Measurements from ENCODE around the gene P2RY2.
A peak's percentile ranks its signal among the peaks of the same experiment; 100 is the strongest.

The P2RY2 gene

GRCh38 chr11:73236205-73236765, 18.2 kb downstream of the P2RY2 start:
- Histone ChIP-seq H3K36me3 (ENCODE audit: insufficient read depth, low read length) (no peaks in the 10 kb centered on the region), H3K27me3 (ENCODE audit: insufficient read depth, low read length) (no peaks in the 10 kb centered on the region), H3K79me2 (ENCODE audit: control insufficient read depth, insufficient read depth, low read length, unreplicated experiment) (no peaks in the 10 kb centered on the region), H3K27ac (ENCODE audit: low read depth, low read length) (no peak overlapping the region), H3K4me3 (ENCODE audit: low read depth, low read length) (no peak overlapping the region), H2AFZ (ENCODE audit: low read length, unreplicated experiment) (no peak overlapping the region), H3K4me1 (ENCODE audit: control insufficient read depth, insufficient read depth, low read length, unreplicated experiment) (peaks cover 39% of the 10 kb centered on the region)

- H2AFZ ChIP-seq (ENCODE audit: low read length, unreplicated experiment): no peak overlapping the region
- peaks cover 39% of the 10 kb centered on the region for H3K4me1 ChIP-seq (ENCODE audit: control insufficient read depth, insufficient read depth, low read length, unreplicated experiment)
Measured at GRCh38 chr11:73236854-73237253, 18.8 kb downstream of the P2RY2 start.

GRCh38 chr11:73237471-73238290, 19.6 kb downstream of the P2RY2 start:
- Histone ChIP-seq H3K27me3 (ENCODE audit: insufficient read depth, low read length) (no peaks in the 10 kb centered on the region), H3K36me3 (ENCODE audit: insufficient read depth, low read length) (no peaks in the 10 kb centered on the region), H3K79me2 (ENCODE audit: control insufficient read depth, insufficient read depth, low read length, unreplicated experiment) (no peaks in the 10 kb centered on the region), H3K4me1 (ENCODE audit: control insufficient read depth, insufficient read depth, low read length, unreplicated experiment) (peaks cover 44% of the 10 kb centered on the region), H2AFZ (ENCODE audit: low read length, unreplicated experiment) (no peak overlapping the region), H3K27ac (ENCODE audit: low read depth, low read length) (no peak overlapping the region; the same call in 1 of the 2 replicates), H3K4me3 (ENCODE audit: low read depth, low read length) (no peak overlapping the region)

More at GRCh38 chr11:73236854-73237253, 18.8 kb downstream of the P2RY2 start:
- Histone ChIP-seq H3K36me3 (ENCODE audit: insufficient read depth, low read length) (no peaks in the 10 kb centered on the region), H3K27ac (ENCODE audit: low read depth, low read length) (no peak overlapping the region), H3K4me3 (ENCODE audit: low read depth, low read length) (no peak overlapping the region), H3K27me3 (ENCODE audit: insufficient read depth, low read length) (no peaks in the 10 kb centered on the region), H3K79me2 (ENCODE audit: control insufficient read depth, insufficient read depth, low read length, unreplicated experiment) (no peaks in the 10 kb centered on the region)

- H2AFZ ChIP-seq (ENCODE audit: low read length, unreplicated experiment): no peak overlapping the region
- H3K4me3 ChIP-seq (ENCODE audit: low read depth, low read length): no peak overlapping the region
- no peaks in the 10 kb centered on the region for H3K27me3 ChIP-seq (ENCODE audit: insufficient read depth, low read length)
- H3K27ac ChIP-seq (ENCODE audit: low read depth, low read length): no peak overlapping the region
- H3K4me1 ChIP-seq (ENCODE audit: control insufficient read depth, insufficient read depth, low read length, unreplicated experiment): peaks cover 46% of the 10 kb centered on the region
- H3K79me2 ChIP-seq (ENCODE audit: control insufficient read depth, insufficient read depth, low read length, unreplicated experiment): no peaks in the 10 kb centered on the region
- no peaks in the 10 kb centered on the region for H3K36me3 ChIP-seq (ENCODE audit: insufficient read depth, low read length)
Measured at GRCh38 chr11:73239111-73239521, 21.0 kb downstream of the P2RY2 start.

- Histone ChIP-seq H3K4me3 (ENCODE audit: low read depth, low read length) (no peak overlapping the region), H2AFZ (ENCODE audit: low read length, unreplicated experiment) (peak overlapping the region; percentile 31), H3K27ac (ENCODE audit: low read depth, low read length) (peak overlapping the region; percentile 32; the same call in 1 of the 2 replicates), H3K36me3 (ENCODE audit: insufficient read depth, low read length) (no peaks in the 10 kb centered on the region), H3K79me2 (ENCODE audit: control insufficient read depth, insufficient read depth, low read length, unreplicated experiment) (no peaks in the 10 kb centered on the region), H3K27me3 (ENCODE audit: insufficient read depth, low read length) (no peaks in the 10 kb centered on the region), H3K4me1 (ENCODE audit: control insufficient read depth, insufficient read depth, low read length, unreplicated experiment) (peaks cover 46% of the 10 kb centered on the region)
Measured at GRCh38 chr11:73239571-73240189, 21.6 kb downstream of the P2RY2 start.

GRCh38 chr11:73240190-73240781, 22.2 kb downstream of the P2RY2 start:
- peak overlapping the region; percentile 32; the same call in 1 of the 2 replicates for H3K27ac ChIP-seq (ENCODE audit: low read depth, low read length)
- H2AFZ ChIP-seq (ENCODE audit: low read length, unreplicated experiment): peak overlapping the region; percentile 31
- no peaks in the 10 kb centered on the region for H3K27me3 ChIP-seq (ENCODE audit: insufficient read depth, low read length)
- no peaks in the 10 kb centered on the region for H3K79me2 ChIP-seq (ENCODE audit: control insufficient read depth, insufficient read depth, low read length, unreplicated experiment)
- peaks cover 47% of the 10 kb centered on the region for H3K4me1 ChIP-seq (ENCODE audit: control insufficient read depth, insufficient read depth, low read length, unreplicated experiment)
- no peak overlapping the region for H3K4me3 ChIP-seq (ENCODE audit: low read depth, low read length)
- H3K36me3 ChIP-seq (ENCODE audit: insufficient read depth, low read length): no peaks in the 10 kb centered on the region

- Histone ChIP-seq H3K27ac (ENCODE audit: low read depth, low read length) (no peak overlapping the region), H2AFZ (ENCODE audit: low read length, unreplicated experiment) (no peak overlapping the region), H3K27me3 (ENCODE audit: insufficient read depth, low read length) (no peaks in the 10 kb centered on the region), H3K79me2 (ENCODE audit: control insufficient read depth, insufficient read depth, low read length, unreplicated experiment) (no peaks in the 10 kb centered on the region), H3K4me3 (ENCODE audit: low read depth, low read length) (no peak overlapping the region), H3K4me1 (ENCODE audit: control insufficient read depth, insufficient read depth, low read length, unreplicated experiment) (peaks cover 57% of the 10 kb centered on the region), H3K36me3 (ENCODE audit: insufficient read depth, low read length) (no peaks in the 10 kb centered on the region)
Measured at GRCh38 chr11:73241300-73241699, 23.2 kb downstream of the P2RY2 start.

GRCh38 chr11:73242251-73243092, 24.4 kb downstream of the P2RY2 start:
- Histone ChIP-seq H3K4me1 (ENCODE audit: control insufficient read depth, insufficient read depth, low read length, unreplicated experiment) (peaks cover 50% of the 10 kb centered on the region), H3K27me3 (ENCODE audit: insufficient read depth, low read length) (no peaks in the 10 kb centered on the region), H2AFZ (ENCODE audit: low read length, unreplicated experiment) (no peak overlapping the region), H3K79me2 (ENCODE audit: control insufficient read depth, insufficient read depth, low read length, unreplicated experiment) (no peaks in the 10 kb centered on the region), H3K27ac (ENCODE audit: low read depth, low read length) (no peak overlapping the region), H3K36me3 (ENCODE audit: insufficient read depth, low read length) (no peaks in the 10 kb centered on the region), H3K4me3 (ENCODE audit: low read depth, low read length) (no peak overlapping the region)

- H3K27ac ChIP-seq (ENCODE audit: low read depth, low read length): no peak overlapping the region
- H3K79me2 ChIP-seq (ENCODE audit: control insufficient read depth, insufficient read depth, low read length, unreplicated experiment): no peaks in the 10 kb centered on the region
- peaks cover 44% of the 10 kb centered on the region for H3K4me1 ChIP-seq (ENCODE audit: control insufficient read depth, insufficient read depth, low read length, unreplicated experiment)
- H3K36me3 ChIP-seq (ENCODE audit: insufficient read depth, low read length): no peaks in the 10 kb centered on the region
- no peak overlapping the region for H2AFZ ChIP-seq (ENCODE audit: low read length, unreplicated experiment)
- H3K27me3 ChIP-seq (ENCODE audit: insufficient read depth, low read length): no peaks in the 10 kb centered on the region
- H3K4me3 ChIP-seq (ENCODE audit: low read depth, low read length): no peak overlapping the region
Measured at GRCh38 chr11:73243093-73243485, 25.0 kb downstream of the P2RY2 start.

Data from ACC112 (cell line).